Activated CD4-positive, CD25-positive, alpha-beta regulatory T cell (primary cell): Measurements from ENCODE around the gene LRMDA.

ENCODE experiments used
- DNase-seq, 4 experiments: peaks; one replicate each; lab custom pipeline; 2025; lab: John Stamatoyannopoulos, UW

LRMDA gene

GRCh38 chr10:75776738-75777504 lies 345.5 kb downstream of the LRMDA start:
- DNase-seq: no peak

DNA sequence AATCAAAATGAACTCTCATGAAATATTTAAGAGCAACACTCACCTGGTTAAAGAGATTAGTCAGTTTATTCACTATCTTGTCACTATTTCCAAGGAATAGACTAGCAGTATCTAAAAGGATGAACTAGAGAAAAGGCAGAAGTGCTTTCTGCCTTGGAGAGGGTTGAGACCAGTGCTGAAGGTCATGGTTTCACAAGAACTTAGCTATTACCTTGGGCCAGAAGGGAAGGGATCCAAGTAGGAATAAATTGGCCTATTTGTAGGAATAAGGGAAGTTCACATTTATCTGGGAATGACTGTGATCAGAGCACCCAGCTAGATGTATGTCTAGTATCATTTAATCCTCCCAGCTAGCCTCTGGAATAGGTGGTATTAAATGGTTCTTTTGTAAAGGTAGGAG lies 347.2 kb downstream of the LRMDA start:
- DNase-seq: no peak

DNA sequence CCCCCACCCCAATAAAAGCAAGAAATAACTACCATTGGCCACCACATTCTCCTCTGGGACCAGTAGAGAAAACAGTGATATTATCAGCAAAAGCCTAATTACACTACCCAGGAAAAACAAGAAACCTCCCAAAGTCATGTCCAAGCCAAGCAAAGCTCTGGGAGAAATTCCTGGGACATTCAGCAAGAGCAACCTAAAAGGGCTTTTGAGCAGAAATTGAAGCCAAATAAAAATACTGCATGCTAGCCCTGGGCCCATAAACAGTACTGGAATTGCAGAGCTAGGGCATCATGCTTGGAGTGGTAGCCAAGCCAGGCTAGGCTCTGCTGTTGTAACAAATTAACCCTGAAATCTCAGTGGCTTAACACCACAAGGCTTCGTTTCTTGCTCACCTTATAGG lies 347.9 kb downstream of the LRMDA start:
- no peak for DNase-seq

- no peak for DNase-seq
These were observed 351.2 kb downstream of the LRMDA start for GRCh38 chr10:75782463-75783248.

DNA sequence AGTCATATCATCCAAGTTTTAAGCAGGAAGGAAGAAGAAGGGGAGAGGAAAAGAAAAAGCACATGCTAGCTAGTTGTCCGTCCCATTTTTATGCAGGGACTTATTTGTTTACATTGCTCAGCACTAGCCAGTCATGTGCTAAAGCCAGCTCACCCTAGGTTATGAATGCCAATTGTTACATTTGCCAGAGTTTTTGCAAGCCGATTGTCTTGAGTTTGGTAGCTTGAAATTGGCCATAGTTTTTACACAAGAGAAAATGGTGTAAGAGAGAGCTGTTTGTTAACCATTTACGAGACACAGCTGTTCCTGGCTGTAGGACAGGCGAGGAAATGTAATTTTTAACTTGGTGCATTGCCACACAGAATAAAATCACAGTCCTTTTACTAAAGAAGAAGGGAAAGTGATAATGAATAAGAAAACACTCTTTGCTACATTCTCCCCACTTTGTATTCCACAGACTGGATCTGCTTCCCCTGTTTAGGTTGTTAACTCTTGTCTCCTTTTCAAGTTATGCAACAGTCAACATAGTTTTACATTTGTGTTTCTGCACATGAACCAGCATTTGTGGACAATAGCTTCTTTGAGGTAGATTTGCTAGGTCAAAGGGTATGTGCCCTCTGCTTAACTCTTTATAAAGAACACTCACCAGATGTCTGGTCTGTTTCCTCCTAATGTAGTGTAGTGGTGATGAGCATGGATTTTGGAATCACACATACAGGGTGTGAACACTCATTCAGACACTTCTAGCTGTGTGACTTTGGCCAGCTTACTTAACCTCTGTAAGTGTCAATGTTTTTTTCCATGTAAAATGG lies 357.2 kb downstream of the LRMDA start:
- no peak for DNase-seq

DNA sequence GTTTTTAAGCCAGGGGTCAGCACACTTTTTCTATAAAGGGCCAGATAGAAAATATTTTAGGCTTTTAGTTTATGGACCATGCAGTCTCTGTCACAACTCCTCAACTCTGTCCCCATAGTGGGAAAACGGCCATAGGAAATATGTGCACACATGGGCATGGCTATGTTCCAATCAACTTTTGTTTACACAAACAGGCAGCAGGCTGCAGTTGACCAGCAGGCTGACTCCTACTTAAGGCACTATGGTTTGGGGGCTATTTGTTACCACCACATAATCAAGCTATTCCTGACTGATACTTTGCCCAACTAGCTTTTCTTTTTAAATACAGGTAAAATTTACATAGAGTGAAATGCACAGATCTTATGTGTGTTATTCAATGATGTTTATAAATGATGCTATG lies 362.4 kb downstream of the LRMDA start:
- DNase-seq: no peak

GRCh38 chr10:75801121-75801520 lies 369.7 kb downstream of the LRMDA start:
- no peak for DNase-seq

- DNase-seq: no peak
These were observed 370.2 kb downstream of the LRMDA start for GRCh38 chr10:75801661-75802060.

DNA sequence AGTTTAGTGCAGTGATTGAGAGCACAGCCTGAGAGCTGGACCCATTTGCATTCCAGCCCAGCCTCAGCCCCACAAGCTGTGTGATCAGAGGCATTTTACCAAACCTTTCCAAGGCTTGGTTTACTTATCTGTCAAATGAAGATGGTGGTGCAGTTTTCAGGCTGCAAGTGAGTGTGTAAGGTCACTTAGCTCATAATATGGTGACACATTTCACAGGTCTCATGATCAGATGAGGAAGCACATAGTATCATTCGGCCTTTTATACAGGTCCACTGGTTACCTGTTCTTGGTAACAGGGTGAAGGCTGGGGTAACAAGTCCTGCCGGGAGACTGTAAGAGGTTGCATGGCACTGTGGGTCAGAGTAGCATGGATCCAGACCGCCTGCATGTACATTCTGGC lies 371.7 kb downstream of the LRMDA start:
- DNase-seq: no peak

GRCh38 chr10:75803816-75804552 lies 372.6 kb downstream of the LRMDA start:
- no peak for DNase-seq

DNA sequence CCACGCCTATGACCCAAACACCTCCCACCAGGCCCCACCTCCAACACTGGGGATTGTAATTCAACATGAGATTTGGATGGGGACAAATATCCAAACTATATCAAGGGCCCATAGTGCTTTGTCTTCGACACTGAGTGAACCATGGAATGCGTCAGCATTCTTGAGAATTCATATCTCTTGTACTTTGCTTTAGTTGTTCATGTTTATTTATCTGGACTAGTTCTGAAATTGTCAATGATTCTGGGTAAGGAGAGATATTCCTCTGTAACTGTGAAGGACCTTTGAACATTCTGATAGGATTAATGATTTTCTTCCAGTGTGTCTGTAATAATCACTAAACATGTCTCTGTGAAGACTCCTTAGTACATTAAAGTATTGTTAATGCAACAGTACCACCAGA lies 374.8 kb downstream of the LRMDA start:
- DNase-seq: no peak

DNA sequence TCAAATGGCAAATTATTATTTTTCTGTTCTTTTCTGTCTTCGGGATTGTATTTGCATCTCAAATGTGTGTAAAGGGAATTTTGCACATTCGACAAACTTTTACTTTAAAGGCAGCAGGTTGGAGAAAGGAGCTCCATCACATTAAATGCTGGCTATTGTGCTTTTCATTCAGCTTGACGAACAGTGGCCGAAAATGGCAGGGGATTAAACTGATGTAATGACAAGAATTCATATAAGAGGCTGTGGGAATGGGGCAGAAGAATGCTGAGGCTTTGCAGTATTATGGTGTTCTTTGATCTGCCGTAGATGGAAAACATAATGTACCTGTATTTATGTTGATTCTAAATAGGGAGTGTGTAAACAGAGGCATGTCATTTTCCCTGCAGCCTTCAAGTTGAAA lies 376.0 kb downstream of the LRMDA start:
- DNase-seq: no peak

DNA sequence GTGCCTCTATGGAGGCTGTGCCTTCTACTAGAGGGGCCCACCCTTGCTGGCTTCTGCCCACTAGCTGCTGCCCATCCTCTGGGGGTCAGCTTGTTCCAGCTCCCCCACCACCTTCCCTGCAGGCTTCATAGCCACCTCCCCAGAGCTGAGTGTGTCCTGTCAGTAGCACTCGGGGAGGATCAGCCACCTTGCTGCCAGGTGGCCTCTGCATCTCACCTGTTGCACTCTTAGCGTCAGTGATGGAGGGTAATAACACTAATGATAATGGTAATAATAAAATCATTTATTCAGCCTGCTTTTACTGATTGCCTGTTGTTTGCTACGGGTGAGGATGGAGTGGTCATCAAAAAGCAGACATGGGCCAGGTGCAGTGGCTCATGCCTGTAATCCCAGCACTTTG lies 377.6 kb downstream of the LRMDA start:
- no peak for DNase-seq

GRCh38 chr10:75814014-75814413 lies 382.6 kb downstream of the LRMDA start:
- DNase-seq: no peak

GRCh38 chr10:75815066-75815465 lies 383.6 kb downstream of the LRMDA start:
- DNase-seq: no peak

GRCh38 chr10:75817198-75817597 lies 385.8 kb downstream of the LRMDA start:
- DNase-seq: no peak

GRCh38 chr10:75818552-75818951 lies 387.1 kb downstream of the LRMDA start:
- DNase-seq: no peak

- no peak for DNase-seq
These were observed 393.8 kb downstream of the LRMDA start for GRCh38 chr10:75825235-75825634.

- DNase-seq: no peak
These were observed 394.2 kb downstream of the LRMDA start for GRCh38 chr10:75825661-75826060.

DNA sequence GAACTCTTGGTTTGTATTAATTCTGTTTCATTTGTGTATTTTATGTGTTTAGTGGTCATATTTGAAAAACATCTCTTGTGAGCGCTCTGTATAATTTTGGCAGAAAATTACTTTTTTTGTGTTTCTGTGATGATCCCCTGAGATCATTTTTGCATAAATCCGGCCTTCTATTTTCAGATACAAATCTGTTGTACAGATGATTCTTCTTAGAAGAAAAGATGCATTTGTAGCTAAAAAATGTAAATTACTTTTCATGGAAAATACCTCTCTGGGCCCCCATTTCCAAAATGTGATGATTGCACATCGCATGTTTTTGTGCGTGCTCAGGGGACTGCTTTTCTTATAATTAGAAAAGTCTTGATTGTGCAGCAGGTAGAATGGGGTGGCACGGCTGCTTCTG lies 395.4 kb downstream of the LRMDA start:
- no peak for DNase-seq

- no peak for DNase-seq
These were observed 396.2 kb downstream of the LRMDA start for GRCh38 chr10:75827587-75828021.

GRCh38 chr10:75828413-75828812 lies 397.0 kb downstream of the LRMDA start:
- DNase-seq: no peak
